Prostate gland (tissue), 2 donors: ENCODE measurements around the gene OR6C4.

Experiments
- CTCF ChIP-seq, 4 experiments: fragments of 200-600 bp in 2 of 4; fragments of 450-650 bp in 2 of 4; sonication (generic) in 2 of 4; IDR thresholded peaks; 1 replicate in 3 of 4; 2 replicates in 1 of 4; pipeline ENCODE4 v1.5.1; 2016 to 2019; ENCODE audit warnings: antibody characterized with exemption in 4 of 4, mild to moderate bottlenecking in 2 of 4, moderate library complexity in 2 of 4
- POLR2A ChIP-seq: fragments of 450-650 bp; IDR thresholded peaks from one replicate; pipeline ENCODE4 v1.6.1; 2016; ENCODE audit warnings: antibody characterized with exemption, mild to moderate bottlenecking

- TF ChIP-seq CTCF (IDR thresholded peaks at IDR 0.05) (no peak), POLR2A (no peak)
Observed at GRCh38 chr12:55501601-55502000, 47.8 kb upstream of the OR6C4 start.
